Inflammatory macrophage treated with lipopolysaccharide for 4 hours (primary cell): Measurements from ENCODE around the gene COMMD3.
A peak's percentile ranks its signal among the peaks of the same experiment; 100 is the strongest.
"Not testable (repeated sequence)": the region's sequence is repeated elsewhere in the genome, so short reads cannot be mapped to it uniquely, and the experiment has no call there.

Experiments
- DNase-seq: peaks from one replicate; pipeline ENCODE4 v3.0.0-alpha.2; 2020

The COMMD3 gene

GRCh38 chr10:22340329-22341189, 24.4 kb downstream of the COMMD3 start:
- DNase-seq: peak; percentile 77

DNA sequence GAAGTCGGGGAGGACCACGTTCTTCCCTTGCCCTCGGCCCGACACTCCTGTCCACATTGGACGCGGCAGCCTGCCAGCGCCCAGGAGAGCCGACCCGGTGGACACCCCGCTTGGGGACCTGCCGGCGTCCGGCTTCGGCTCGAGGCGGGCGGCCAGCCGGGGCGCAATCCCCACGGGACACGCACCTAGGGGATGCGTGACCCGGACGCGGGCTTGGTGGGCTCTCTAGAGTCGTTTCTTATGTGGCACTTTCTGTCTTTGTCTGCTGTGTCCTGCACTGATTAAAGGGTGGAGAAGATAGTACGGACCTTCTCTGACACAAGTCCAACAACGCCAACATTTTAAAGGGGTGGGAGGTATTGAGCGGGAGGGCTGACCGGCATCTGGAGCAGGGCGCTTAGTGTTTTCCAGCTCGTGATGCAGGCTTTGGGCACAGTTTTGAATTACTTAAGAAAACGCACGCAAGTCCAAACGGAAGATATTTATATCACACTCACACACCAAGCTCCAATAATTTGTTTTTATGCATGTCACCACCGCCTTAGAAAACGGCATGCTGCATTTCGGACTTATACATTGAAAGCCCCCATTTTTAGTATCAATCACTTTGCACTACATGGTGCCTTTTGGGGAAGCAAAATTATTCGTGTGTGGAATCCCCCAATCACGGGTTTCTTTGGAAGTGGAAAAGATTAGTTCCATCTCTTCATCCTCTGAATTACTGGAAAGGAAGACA, 25.2 kb downstream of the COMMD3 start:
- no peak for DNase-seq

GRCh38 chr10:22341926-22342196, 25.7 kb downstream of the COMMD3 start:
- DNase-seq: no peak

DNA sequence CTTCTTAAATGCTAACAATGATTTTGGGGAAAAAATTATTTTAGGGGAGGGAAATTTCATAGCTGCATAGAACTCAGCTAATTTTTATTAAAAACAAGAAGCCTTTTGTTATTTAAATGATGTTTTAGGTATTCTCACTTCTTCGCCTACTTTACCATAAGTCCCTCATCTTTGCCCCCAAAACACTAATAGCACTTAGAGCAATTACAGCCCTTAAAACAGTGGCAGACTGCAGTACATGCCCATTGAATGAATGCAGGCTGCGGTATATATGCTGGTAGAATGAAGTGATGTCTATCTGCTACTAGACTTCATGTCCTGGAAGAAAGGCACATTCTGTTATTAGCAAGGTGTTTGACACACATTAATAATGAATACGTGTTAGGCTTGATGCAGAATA, 26.2 kb downstream of the COMMD3 start:
- no peak for DNase-seq

DNA sequence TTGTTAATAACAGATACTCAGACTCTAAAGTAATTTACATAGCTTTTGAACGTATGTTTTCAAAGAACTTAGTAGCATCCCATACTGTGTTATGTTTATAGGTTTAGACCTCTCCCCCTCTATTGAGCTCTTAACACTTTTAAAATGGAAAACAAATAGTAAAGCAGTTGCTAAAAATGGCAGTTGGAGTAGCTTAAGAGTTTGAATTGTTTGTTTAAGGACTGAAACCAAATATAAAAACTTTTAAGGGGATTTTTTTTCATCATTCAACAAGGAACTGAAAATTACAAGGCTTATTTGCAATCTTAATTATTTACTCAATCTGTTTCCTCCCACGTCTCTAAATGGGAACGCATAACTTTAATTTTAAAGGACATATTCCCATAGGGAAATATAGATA, 27.5 kb downstream of the COMMD3 start:
- peak; percentile 73 for DNase-seq

DNA sequence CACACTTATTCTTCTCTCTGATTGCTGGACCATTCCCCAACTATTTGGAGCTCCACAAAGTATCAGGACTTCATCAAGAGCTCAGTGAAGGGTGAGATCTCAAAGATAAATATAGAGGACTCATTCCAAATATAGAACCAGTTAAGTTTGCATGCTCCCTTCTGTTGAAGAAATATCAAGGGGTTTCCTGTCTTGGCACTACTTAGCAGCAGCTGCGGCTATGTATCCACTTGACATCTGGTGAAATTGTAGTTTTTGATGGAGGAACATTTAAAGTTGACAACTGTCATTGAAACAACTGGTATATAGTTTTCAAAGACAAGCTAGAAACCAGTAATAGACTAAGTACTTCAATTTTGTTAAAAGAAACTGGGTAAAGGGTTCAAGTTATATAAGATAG, 28.1 kb downstream of the COMMD3 start:
- DNase-seq: no peak

DNA sequence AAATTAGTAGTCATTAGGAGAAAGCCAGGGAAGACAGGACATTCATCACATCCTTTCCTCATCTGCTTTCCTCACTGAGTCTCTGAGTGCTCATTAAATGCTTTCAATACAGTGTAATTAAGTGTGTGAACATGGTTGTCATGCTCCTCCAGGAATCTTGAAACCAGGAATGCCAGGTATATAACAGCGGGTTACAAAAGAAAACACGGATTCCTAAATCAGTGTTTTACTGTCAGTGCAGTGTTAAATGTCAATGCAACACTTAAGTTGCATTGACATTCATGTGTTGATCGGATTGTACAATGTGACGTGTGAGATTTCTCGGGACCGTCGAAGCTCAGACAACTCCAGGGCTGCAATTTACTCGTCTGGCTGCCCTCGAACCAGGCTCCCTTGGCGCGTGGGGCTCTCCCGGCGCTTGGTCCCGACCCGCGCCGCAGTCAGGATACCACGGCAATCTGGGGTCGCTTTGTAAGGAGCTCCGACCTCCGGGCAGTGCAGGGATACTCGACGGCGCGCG, 28.7 kb downstream of the COMMD3 start:
- no peak for DNase-seq

GRCh38 chr10:22345301-22346095, 29.3 kb downstream of the COMMD3 start, which contains the start of gene SPAG6:
SPAG6 (plus strand) TSS chr10:22345496; CDS start chr10:22345612, 116 bp downstream.
- peak; percentile 74 for DNase-seq

GRCh38 chr10:22346096-22346661, 30.0 kb downstream of the COMMD3 start:
- DNase-seq: no peak

DNA sequence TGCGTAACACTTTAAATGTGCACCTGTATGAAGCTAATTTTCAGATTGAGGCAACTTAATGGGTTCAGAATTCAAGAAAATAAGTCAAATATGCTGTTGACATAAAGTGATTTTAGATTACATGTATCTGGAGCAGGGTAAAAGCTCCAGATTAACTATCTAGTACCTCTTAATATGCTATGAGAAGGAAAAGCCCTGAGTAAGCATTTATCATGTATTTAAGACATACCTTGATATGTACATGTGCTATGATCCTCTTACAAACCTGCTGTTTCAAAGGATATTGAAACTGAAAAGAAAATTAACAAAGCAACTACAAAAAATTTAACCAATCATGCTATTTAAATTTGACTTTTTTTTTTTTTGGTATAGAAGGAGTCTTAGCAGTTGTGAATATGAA, 33.6 kb downstream of the COMMD3 start:
- no peak for DNase-seq

DNA sequence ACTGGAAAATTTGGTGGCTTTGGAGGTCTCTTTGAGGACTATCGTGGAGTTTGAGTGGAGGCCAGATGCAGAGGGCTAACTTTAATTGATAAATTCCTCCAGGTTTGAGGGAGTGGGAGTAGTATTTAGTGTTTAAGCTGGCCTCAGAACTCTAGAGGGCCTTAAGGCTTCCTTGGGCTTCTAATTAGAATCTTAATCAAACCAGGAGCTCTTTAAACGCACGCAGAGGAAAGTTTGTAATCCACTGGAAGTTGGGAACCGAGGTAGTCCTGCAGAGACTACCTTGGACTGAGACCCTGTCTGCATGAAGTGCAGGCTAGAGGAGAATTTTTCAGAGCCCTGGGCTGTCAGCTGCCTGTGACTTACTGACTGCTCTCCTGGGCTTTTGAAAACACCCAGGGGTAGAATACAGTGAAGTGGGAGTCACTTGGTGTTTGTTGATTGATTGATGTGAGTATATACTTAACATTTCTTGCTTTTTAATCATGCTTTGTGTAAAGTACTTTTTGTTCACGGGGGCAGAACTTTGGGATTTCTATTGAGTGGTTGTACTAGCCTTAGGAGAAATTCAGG, 35.0 kb downstream of the COMMD3 start:
- no peak for DNase-seq

- DNase-seq: no peak
Measured at GRCh38 chr10:22356324-22356873, 40.2 kb downstream of the COMMD3 start.

DNA sequence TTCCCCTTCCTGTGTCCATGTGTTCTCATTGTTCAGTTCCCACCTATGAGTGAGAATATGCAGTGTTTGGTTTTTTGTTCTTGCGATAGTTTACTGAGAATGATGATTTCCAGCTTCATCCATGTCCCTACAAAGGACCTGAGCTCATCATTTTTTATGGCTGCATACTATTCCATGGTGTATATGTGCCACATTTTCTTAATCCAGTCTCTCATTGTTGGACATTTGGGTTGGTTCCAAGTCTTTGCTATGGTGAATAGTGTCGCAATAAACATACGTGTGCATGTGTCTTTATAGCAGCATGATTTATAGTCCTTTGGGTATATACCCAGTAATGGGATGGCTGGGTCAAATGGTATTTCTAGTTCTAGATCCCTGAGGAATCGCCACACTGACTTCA, 41.6 kb downstream of the COMMD3 start:
- DNase-seq: not testable (repeated sequence)

GRCh38 chr10:22363305-22363704, 47.1 kb downstream of the COMMD3 start:
- DNase-seq: no peak

DNA sequence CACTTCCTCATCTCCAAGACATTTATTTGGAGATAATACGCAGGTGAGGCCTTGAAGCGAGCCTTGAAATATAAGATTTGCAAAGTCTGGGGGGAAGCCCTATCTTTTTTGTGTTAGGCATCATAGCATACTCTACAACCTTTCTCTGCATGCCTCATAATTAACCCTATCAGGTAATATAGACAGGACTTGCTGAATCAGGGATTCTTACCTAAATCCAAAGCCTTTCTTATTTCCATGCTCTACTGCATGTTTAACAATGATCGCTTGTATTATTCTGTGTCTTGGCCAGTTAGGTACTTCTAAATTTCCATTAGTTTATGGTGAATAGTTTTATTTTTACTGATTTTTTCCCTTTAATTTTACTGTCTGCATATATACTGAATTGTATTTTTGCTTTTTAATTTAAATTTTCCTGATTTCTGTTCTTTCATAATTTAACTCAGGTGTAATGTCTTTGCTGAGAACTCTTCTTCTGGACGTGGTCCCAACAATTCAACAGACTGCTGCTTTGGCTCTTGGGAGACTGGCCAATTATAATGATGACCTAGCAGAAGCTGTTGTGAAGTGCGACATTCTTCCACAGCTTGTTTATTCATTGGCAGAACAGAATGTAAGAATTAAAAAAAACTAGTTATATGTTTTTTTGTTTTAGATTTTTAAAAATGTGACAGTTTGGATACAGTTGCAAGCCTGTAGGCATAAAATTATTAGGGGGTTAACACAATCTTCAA, 48.4 kb downstream of the COMMD3 start:
- no peak for DNase-seq

DNA sequence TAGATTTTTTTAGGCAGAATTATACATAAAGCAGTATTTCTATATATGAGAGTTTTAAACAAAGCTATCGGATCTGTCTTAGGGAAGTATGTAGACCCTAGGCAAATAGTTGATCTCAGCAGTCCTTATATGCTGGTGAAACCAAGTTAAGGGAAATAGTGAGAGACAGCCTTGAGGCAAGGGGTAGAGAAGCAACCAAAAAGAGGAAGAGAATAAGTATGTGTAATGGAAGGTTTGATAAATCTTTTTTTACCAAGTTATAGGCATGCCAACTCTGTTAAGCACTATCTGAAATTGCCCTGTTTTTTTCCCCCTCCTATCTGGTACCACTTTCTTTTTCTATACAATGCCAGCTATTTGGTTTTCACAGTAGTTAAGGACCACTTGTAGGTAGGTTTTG, 49.0 kb downstream of the COMMD3 start:
- peak; percentile 73 for DNase-seq

GRCh38 chr10:22365644-22366434, 49.7 kb downstream of the COMMD3 start:
- DNase-seq: no peak

DNA sequence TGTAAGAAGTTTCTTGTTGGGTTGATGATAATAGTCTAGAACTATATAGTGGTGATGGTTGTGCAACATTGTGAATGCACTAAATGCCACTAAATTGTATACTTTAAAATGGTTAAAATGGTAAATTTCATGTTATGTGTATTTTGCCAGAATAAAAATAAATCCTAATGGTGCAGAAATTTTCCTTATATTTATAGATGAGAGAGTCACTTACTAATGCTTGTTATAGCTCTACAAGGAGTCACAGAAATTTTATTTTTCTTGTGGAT, 50.2 kb downstream of the COMMD3 start:
- DNase-seq: no peak

- no peak for DNase-seq
Measured at GRCh38 chr10:22366771-22367170, 50.6 kb downstream of the COMMD3 start.

DNA sequence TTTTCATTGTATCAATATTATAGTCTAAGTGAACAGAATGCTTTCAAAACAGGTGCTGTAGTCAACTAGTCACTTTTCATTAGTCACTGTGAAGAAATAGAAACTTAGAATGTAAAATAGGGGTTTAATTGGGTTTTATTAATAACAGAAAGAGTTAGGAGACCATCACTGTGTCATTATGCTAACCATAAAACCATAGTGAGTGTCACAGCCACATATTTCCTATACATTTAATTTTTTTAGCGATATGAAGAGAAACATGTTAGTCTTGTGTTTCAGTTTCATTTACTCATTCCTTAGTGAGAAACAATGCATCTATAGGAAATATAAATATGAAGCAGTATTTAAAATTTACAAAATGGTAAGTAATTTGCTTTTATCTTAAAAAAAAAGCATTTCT, 51.3 kb downstream of the COMMD3 start:
- peak; percentile 6 for DNase-seq

GRCh38 chr10:22368402-22368801, 52.2 kb downstream of the COMMD3 start:
- no peak for DNase-seq
